GM12878 (cell line): Measurements from ENCODE around the gene VGLL2. TPM values are rescaled to one million over a fixed set of nuclear protein-coding genes. Genes with fewer than 3 reads are reported as not detected.

Experiments
- ATAC-seq: fragments of 200-7000 bp; cut with Tn5 transposase; 3 replicates; pipeline ENCODE4 v1.9.1; 2020; ENCODE audit warnings: mild to moderate bottlenecking, moderate library complexity
- BruUV-seq: library from RNA; stranded (reverse); fragments of 400-500 nt; replicated peaks from 2 replicates; lab custom pipeline; 2021; lab: Mats Ljungman, UMichigan
- CTCF ChIA-PET: fragments of 300-600 bp; sonication (Branson Sonifier 250); formaldehyde crosslinking; extraction: SDS; loops from one replicate; lab custom pipeline; 2021; ENCODE audit warnings: inconsistent platforms; lab: Yijun Ruan, JAX
- POLR2A ChIA-PET: fragments of 350-600 bp; formaldehyde crosslinking; extraction: SDS; loops from one replicate; lab custom pipeline; 2021; ENCODE audit warnings: inconsistent platforms; lab: Charles Lee
- RAD21 ChIA-PET: fragments of 300-600 bp; sonication (Branson Sonifier 250); formaldehyde crosslinking; loops from one replicate; lab custom pipeline; 2023; ENCODE audit warnings: antibody characterized with exemption; ENCODE audit not compliant: unreplicated experiment; lab: Charles Lee
- SMC1A ChIA-PET: fragments of 300-600 bp; sonication (Branson Sonifier 250); formaldehyde crosslinking; loops from one replicate; lab custom pipeline; 2023; ENCODE audit not compliant: unreplicated experiment, uncharacterized antibody; lab: Charles Lee
- DNase-seq: peaks from one replicate; pipeline ENCODE4 v3.0.0-alpha.2; 2011; ENCODE audit warnings: low read depth, low spot score
- FAIRE-seq: peaks from 3 replicates; lab custom pipeline; 2011; peaks lifted over from hg19 to GRCh38; lab: Jason Lieb, UNC
- H2AFZ ChIP-seq: 2 replicates; pipeline ENCODE4 v1.6.0; 2011; ENCODE audit warnings: low read depth, low read length, control low read depth; ENCODE audit not compliant: control insufficient read depth
- H3K27ac ChIP-seq: 2 replicates; pipeline ENCODE4 v1.5.1; 2011; ENCODE audit warnings: control low read depth; ENCODE audit not compliant: control insufficient read depth, insufficient read depth
- H3K27me3 ChIP-seq, 2 experiments: replicated peaks in 1 of 2; 2 replicates each; pipeline versions ENCODE4 v1.6.0 to v1.6.1; 2011; ENCODE audit warnings: low read length in 1 of 2; ENCODE audit not compliant: control insufficient read depth in 2 of 2, insufficient read depth in 2 of 2
- H3K36me3 ChIP-seq, 2 experiments: 2 replicates each; pipeline ENCODE4 v1.5.1; 2011; ENCODE audit warnings: low read length in 1 of 2; ENCODE audit not compliant: control insufficient read depth in 2 of 2, insufficient read depth in 2 of 2
- H3K4me1 ChIP-seq: 2 replicates; pipeline ENCODE4 v1.6.1; 2011; ENCODE audit warnings: mild to moderate bottlenecking, low read length, moderate library complexity, mixed read lengths; ENCODE audit not compliant: control insufficient read depth, insufficient read depth
- H3K4me2 ChIP-seq: 2 replicates; pipeline ENCODE4 v1.6.0; 2011; ENCODE audit warnings: control low read depth; ENCODE audit not compliant: control insufficient read depth, insufficient read depth
- H3K4me3 ChIP-seq: fragments of 200-600 bp; sonication (generic); 2 replicates; pipeline ENCODE4 v1.5.1; 2016
- H3K79me2 ChIP-seq: 2 replicates; pipeline ENCODE4 v1.6.0; 2011; ENCODE audit warnings: low read length; ENCODE audit not compliant: control insufficient read depth, insufficient read depth
- H3K9ac ChIP-seq: 2 replicates; pipeline ENCODE4 v1.8.0; 2011; ENCODE audit warnings: low read length, control low read depth, mixed read lengths; ENCODE audit not compliant: control insufficient read depth, insufficient read depth
- H3K9me3 ChIP-seq: replicated peaks from 3 replicates; pipeline ENCODE4 v1.5.1; 2011; ENCODE audit warnings: mild to moderate bottlenecking, low read length; ENCODE audit not compliant: control insufficient read depth, insufficient read depth
- H4K20me1 ChIP-seq: 2 replicates; pipeline ENCODE4 v1.6.0; 2011; ENCODE audit not compliant: control insufficient read depth, insufficient read depth
- CBFB ChIP-seq: IDR thresholded peaks from 2 replicates; pipeline ENCODE4 v1.6.1; 2016; ENCODE audit warnings: antibody characterized with exemption, low read depth
- CHD4 ChIP-seq: fragments of 200-600 bp; sonication (generic); IDR thresholded peaks from 2 replicates; pipeline ENCODE4 v1.6.1; 2016; ENCODE audit warnings: mild to moderate bottlenecking
- GATAD2B ChIP-seq: fragments of 450-650 bp; conservative IDR thresholded peaks from 2 replicates; pipeline ENCODE4 v1.6.1; 2017; ENCODE audit warnings: low read depth, mild to moderate bottlenecking, moderate library complexity
- HDAC6 ChIP-seq: fragments of 200-600 bp; sonication (generic); IDR thresholded peaks from one replicate; pipeline ENCODE4 v1.8.0; 2017; ENCODE audit warnings: antibody characterized with exemption; ENCODE audit not compliant: unreplicated experiment
- KLF5 ChIP-seq: fragments of 450-650 bp; IDR thresholded peaks from 2 replicates; pipeline ENCODE4 v1.6.1; 2014; ENCODE audit warnings: mild to moderate bottlenecking; ENCODE audit not compliant: partially characterized antibody
- NFIC ChIP-seq: IDR thresholded peaks from 2 replicates; pipeline ENCODE4 v1.6.1; 2012; ENCODE audit warnings: low read depth, mild to moderate bottlenecking, inconsistent platforms, low read length, moderate library complexity
- SMAD1 ChIP-seq: fragments of 450-650 bp; IDR thresholded peaks from 2 replicates; pipeline ENCODE4 v1.6.1; 2018; ENCODE audit warnings: mild to moderate bottlenecking, low read depth; ENCODE audit not compliant: partially characterized antibody
- WGBS: methylation state at CpG from one replicate; pipeline ENCODE4 v1.1.6; 2016; ENCODE audit warnings: low lambda C conversion rate; ENCODE audit not compliant: insufficient replicate concordance, insufficient coverage; ENCODE audit errors: missing lambda C conversion rate; 5-methylcytosine and 5-hydroxymethylcytosine counted together
- in situ Hi-C: fragments of 300-500 bp; cut with MboI; formaldehyde crosslinking; loops from 9 replicates; pipeline ENCODE4 v1.14.3; 2018; ENCODE audit warnings: mixed read lengths
- intact Hi-C: fragments of 100-400 bp; cut with micrococcal nuclease; formaldehyde crosslinking; loops from one replicate; pipeline ENCODE4 v1.14.2; 2022; ENCODE audit not compliant: unreplicated experiment
- polyA plus RNA-seq, 11 experiments: library from polyadenylated mRNA; depleted of rRNA in 4 of 11; unstranded in 6 of 11; stranded (reverse) in 5 of 11; fragments of >200 nt; fragmentation: Nextera tagmentation in 4 of 11; fragmentation: Illumina TruSeq in 1 of 11; extraction: Ambion mirVana in 4 of 11; extraction: Trizol in 1 of 11; gene quantifications; 1 replicate in 1 of 11; 2 replicates in 10 of 11; pipeline versions ENCODE4 v1.2.1 to v1.2.3, GENCODE V29; 2011 to 2016; ENCODE audit warnings: inconsistent platforms in 2 of 11, missing spikeins in 2 of 11, low read depth in 1 of 11
- total RNA-seq, 4 experiments: library from RNA; depleted of rRNA in 3 of 4; stranded (reverse); fragments of >200 nt in 3 of 4; fragmentation: Illumina TruSeq in 1 of 4; extraction: Trizol in 1 of 4; gene quantifications; 2 replicates each; pipeline versions ENCODE4 v1.2.1 to v1.2.3, GENCODE V29; 2013 to 2021
- TF ChIP-seq, protein P1 (sequence below): fragments of 150-350 bp; IDR thresholded peaks from 2 replicates; pipeline ENCODE4 v1.6.1; 2016; ENCODE audit warnings: low read depth, low read length
- TF ChIP-seq, protein P2 (sequence below): fragments of 150-350 bp; IDR thresholded peaks from 2 replicates; pipeline ENCODE4 v1.6.1; 2014; ENCODE audit warnings: mild to moderate bottlenecking, low read depth, low read length
- TF ChIP-seq, protein P3 (sequence below): fragments of 450-650 bp; IDR thresholded peaks from 2 replicates; pipeline ENCODE4 v1.6.1; 2017; ENCODE audit warnings: antibody characterized with exemption, mild to moderate bottlenecking, moderate library complexity
- TF ChIP-seq, protein P4 (sequence below): fragments of 450-650 bp; IDR thresholded peaks from 2 replicates; pipeline ENCODE4 v1.6.1; 2017; ENCODE audit warnings: borderline replicate concordance

Gene VGLL2
- total and polyA plus RNA-seq, 10 of the 15 experiments (the other 5 are each of a cell fraction or from before 2014, with no cell fraction given), result not detected

- no peak overlapping the region for H2AFZ ChIP-seq
- SMC1A ChIA-PET, result interaction anchor here (1.8 kb wide), 1 partner anchor 11 kb away, joined by 5 read pairs; no protein-coding TSS in a partner anchor
- 70% methylated on average over 8 of the region's 8 CpGs for WGBS
- no peaks in the 10 kb centered on the region for H3K79me2 ChIP-seq
- POLR2A ChIA-PET, result no interaction called here
- no peak for TF ChIP-seq CBFB
- TF ChIP-seq SMAD1, result no peak
- TF ChIP-seq, protein P1, sequence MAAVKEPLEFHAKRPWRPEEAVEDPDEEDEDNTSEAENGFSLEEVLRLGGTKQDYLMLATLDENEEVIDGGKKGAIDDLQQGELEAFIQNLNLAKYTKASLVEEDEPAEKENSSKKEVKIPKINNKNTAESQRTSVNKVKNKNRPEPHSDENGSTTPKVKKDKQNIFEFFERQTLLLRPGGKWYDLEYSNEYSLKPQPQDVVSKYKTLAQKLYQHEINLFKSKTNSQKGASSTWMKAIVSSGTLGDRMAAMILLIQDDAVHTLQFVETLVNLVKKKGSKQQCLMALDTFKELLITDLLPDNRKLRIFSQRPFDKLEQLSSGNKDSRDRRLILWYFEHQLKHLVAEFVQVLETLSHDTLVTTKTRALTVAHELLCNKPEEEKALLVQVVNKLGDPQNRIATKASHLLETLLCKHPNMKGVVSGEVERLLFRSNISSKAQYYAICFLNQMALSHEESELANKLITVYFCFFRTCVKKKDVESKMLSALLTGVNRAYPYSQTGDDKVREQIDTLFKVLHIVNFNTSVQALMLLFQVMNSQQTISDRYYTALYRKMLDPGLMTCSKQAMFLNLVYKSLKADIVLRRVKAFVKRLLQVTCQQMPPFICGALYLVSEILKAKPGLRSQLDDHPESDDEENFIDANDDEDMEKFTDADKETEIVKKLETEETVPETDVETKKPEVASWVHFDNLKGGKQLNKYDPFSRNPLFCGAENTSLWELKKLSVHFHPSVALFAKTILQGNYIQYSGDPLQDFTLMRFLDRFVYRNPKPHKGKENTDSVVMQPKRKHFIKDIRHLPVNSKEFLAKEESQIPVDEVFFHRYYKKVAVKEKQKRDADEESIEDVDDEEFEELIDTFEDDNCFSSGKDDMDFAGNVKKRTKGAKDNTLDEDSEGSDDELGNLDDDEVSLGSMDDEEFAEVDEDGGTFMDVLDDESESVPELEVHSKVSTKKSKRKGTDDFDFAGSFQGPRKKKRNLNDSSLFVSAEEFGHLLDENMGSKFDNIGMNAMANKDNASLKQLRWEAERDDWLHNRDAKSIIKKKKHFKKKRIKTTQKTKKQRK, result no peak
- TF ChIP-seq, protein P2, sequence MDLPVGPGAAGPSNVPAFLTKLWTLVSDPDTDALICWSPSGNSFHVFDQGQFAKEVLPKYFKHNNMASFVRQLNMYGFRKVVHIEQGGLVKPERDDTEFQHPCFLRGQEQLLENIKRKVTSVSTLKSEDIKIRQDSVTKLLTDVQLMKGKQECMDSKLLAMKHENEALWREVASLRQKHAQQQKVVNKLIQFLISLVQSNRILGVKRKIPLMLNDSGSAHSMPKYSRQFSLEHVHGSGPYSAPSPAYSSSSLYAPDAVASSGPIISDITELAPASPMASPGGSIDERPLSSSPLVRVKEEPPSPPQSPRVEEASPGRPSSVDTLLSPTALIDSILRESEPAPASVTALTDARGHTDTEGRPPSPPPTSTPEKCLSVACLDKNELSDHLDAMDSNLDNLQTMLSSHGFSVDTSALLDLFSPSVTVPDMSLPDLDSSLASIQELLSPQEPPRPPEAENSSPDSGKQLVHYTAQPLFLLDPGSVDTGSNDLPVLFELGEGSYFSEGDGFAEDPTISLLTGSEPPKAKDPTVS, result no peak
- TF ChIP-seq, protein P3, sequence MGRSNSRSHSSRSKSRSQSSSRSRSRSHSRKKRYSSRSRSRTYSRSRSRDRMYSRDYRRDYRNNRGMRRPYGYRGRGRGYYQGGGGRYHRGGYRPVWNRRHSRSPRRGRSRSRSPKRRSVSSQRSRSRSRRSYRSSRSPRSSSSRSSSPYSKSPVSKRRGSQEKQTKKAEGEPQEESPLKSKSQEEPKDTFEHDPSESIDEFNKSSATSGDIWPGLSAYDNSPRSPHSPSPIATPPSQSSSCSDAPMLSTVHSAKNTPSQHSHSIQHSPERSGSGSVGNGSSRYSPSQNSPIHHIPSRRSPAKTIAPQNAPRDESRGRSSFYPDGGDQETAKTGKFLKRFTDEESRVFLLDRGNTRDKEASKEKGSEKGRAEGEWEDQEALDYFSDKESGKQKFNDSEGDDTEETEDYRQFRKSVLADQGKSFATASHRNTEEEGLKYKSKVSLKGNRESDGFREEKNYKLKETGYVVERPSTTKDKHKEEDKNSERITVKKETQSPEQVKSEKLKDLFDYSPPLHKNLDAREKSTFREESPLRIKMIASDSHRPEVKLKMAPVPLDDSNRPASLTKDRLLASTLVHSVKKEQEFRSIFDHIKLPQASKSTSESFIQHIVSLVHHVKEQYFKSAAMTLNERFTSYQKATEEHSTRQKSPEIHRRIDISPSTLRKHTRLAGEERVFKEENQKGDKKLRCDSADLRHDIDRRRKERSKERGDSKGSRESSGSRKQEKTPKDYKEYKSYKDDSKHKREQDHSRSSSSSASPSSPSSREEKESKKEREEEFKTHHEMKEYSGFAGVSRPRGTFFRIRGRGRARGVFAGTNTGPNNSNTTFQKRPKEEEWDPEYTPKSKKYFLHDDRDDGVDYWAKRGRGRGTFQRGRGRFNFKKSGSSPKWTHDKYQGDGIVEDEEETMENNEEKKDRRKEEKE, result no peak
- no peak for TF ChIP-seq GATAD2B
- TF ChIP-seq, protein P4, sequence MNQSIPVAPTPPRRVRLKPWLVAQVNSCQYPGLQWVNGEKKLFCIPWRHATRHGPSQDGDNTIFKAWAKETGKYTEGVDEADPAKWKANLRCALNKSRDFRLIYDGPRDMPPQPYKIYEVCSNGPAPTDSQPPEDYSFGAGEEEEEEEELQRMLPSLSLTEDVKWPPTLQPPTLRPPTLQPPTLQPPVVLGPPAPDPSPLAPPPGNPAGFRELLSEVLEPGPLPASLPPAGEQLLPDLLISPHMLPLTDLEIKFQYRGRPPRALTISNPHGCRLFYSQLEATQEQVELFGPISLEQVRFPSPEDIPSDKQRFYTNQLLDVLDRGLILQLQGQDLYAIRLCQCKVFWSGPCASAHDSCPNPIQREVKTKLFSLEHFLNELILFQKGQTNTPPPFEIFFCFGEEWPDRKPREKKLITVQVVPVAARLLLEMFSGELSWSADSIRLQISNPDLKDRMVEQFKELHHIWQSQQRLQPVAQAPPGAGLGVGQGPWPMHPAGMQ, result no peak
- no peak for TF ChIP-seq KLF5
- TF ChIP-seq CHD4, result no peak
- TF ChIP-seq HDAC6, result no peak
- no peak for TF ChIP-seq NFIC
- TF ChIP-seq, all 136 proteins: peak for 0
- CTCF ChIA-PET, result no interaction called here
- Histone ChIP-seq H3K4me1 (peaks cover 3% of the 10 kb centered on the region; the same call in 1 of the 2 replicates), H3K27ac (no peak overlapping the region), H3K36me3 (no peaks in the 10 kb centered on the region), H3K9ac (no peak overlapping the region), H3K4me3 (no peak overlapping the region), H3K9me3 (no peaks in the 10 kb centered on the region; the same call in 2 of the 3 replicates), H4K20me1 (no peaks in the 10 kb centered on the region), H3K4me2 (no peak overlapping the region), H3K27me3 (peaks cover 13 to 34% of the 10 kb centered on the region in 2 experiments)
- ATAC-seq (no peak), FAIRE-seq (no peak), DNase-seq (no peak)
- intact Hi-C loops, result no loop called here
- RAD21 ChIA-PET, result no interaction called here
- BruUV-seq, result no TSS peak
- in situ Hi-C loops, result no loop called here
Measured at GRCh38 chr6:117262799-117263198, 2.6 kb upstream of the VGLL2 start.
